Central memory CD4-positive, alpha-beta T cell (primary cell): ENCODE measurements around the gene POLR3E.
"Not testable (repeated sequence)": the region's sequence is repeated elsewhere in the genome, so short reads cannot be mapped to it uniquely, and the experiment has no call there.

Experiments used
- DNase-seq: peaks from one replicate; pipeline ENCODE4 v3.0.0; 2022

The POLR3E gene

GRCh38 chr16:22368200-22368826 is 71.1 kb downstream of the POLR3E start:
- DNase-seq = not testable (repeated sequence)

GRCh38 chr16:22369221-22369811 is 72.1 kb downstream of the POLR3E start:
- DNase-seq = peak; percentile 30

DNA sequence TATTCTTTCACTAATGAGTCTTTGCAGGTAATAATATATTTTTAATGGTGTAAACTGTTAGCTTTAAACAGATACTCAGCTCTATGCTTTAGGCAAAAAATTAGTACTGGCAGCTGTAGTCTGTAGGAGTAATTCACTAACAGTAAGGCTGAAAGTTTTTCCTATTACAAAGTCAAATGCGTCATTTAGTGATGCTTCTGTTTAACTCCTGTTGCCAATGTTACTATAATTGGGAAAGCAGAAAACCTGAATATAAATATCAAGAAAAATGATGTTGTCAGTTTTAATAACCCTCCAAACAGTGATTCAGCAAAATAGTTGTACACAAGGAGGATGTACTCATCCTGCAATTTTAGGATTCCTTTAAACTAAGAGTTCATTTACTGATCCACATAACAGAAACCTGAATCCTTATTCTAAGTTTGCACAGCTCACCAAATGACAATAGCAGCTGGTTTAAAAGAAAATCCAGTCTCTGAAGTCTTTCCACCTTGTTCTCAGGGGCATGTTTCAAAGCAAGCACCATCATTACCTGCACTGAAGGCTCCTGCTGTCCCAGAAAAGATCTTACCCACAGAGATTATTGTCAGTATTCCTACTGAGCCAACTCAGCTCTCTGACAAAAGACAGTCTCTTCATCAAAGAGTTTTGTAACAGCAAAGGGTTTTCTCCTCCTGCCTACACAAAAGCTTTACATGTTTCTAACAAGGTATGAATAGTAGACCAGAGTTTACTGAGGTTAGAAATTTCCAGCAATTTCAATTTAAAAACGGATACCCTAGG is 73.0 kb downstream of the POLR3E start:
- DNase-seq = no peak

GRCh38 chr16:22372882-22373661 is 75.9 kb downstream of the POLR3E start:
- no peak for DNase-seq

DNA sequence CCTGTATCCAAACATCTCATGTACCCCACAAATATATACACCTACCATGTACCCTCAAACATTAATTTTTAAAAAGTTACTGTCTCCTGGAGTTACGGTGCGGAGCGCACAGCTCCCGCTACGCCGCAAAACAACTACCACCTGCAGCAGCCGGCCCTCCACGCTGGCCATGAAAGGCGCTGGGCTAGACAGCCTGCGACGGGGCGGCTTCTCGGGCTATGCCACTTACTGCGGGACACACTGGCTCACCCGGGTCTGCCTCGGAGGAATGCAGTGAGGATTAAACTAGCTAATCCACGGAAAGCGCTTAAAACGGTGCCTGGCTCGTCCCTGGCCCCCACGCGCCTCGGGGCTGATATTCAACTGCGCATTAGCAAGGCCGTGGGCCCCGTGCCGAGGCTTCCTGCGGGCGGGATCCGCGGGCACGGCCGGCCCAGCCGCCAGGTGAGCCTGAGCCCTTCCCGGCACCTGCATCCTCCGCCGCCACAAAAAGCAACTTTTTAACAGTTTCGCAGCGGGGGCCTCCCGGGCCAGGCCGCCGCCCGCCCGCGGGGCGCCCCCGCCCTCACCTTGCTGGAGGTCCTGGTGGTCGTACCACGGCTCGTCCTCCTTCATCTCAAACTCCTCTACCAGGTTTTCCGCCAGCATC is 76.6 kb downstream of the POLR3E start:
- DNase-seq = peak; percentile 30

- peak; percentile 98 for DNase-seq
These were observed 77.3 kb downstream of the POLR3E start, which contains the start of gene CDR2 for GRCh38 chr16:22374311-22375116. Gene CDR2 (minus strand): TSS chr16:22374619. CDS start chr16:22374309, 310 bp downstream.

DNA sequence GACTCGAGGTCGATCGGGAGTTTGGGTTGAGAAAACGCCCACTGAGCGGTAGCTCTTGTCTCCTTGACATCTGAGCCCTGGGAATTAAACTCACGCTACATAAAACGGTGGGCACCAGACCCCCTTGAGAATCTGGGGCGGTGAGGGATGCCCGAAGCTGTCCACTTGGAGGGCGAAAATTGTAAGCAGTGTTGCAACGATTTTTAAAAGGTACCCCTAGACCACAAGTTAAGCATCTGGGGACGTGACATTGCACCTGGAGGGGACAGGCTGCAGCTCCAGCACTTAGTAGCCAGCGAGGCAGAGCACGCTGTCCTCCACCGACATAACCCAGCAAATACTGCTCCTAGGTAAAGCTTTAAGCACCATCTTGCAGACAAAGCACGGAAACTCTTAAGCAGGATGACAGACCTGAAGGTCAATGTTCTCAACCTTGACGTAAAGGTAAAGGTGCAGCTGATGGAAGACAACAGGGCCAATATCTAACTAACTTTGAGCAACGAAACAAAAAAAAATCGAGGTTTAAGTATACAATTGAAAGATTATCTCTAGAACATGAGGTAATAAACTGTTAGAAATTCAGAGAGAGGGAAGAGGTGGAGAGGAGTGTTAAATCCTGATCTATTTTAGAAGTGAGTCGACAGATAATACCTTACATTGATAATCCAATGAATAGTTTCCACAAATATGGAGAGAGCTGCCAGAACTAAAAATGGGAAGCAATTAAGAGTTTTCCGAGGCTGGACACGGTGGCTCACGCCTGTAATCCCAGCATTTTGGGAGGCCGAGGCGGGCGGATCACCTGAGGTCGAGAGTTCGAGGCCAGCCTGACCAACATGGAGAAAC is 78.1 kb downstream of the POLR3E start:
- DNase-seq = no peak

DNA sequence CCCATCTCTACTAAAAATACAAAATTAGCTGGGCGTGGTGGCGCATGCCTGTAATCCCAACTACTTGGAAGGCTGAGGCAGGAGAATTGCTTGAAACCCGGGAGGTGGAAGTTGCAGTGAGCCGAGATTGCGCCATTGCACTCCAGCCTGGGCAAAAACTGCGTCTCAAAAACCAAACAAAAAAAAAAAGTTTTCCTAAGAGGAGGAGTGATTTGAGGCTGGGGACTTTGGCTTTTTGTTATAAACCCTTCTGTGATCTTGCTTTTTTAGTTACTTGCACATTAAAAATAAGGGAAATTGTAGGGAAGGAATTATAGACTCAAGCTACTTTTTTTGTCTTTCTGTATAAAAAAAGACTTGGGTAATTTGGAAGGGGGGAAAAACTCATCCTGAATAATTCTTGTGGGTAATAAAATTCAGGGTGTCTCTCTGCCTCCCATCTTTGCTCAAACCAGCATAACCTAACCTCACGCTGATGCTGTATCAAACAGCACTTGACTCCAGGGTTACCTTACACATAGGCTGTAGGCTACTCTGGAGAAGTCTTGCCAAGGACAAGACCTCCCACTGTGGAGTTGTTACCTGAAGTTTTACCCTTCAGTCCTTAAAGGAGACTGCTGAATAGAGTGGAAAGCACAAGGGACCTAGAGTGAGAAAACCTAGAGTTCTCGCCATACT is 78.9 kb downstream of the POLR3E start:
- no peak for DNase-seq

DNA sequence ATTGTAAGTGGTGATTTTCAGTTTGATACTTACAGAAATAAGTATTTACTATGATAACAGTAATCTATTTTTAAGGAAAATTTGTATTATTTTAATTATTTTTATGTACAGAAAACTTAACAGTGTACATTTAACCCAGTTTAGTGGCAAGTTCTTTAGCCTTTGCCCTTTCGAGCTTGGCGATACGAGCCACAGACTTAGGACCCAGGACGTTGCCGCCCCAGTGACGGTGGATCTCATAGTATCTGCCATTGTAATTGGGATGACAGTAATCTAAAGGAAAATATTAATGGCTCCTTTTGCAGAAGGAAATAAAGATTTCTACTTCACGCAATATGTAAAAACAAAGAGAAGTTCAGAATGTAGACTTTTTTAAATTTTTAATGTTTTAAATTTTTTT is 82.4 kb downstream of the POLR3E start:
- no peak for DNase-seq

DNA sequence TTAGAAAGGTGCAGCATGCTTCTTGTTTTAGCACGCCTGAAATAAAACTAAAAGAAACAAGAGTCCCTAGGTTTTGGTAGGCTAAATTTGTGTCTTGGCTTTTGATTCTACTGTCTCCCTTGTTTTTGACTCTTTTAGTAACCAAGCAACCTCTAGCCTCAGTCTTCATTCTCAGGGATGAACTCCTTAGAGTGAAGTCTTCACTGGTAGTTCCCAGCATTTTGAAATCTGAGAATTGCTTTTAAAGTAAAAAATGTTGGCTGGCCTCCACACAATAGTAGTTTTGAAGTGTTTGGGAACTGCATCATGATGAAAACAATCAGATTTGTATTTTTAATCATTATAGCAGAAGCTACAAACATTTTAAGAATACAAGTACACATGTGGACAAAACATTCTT is 83.3 kb downstream of the POLR3E start:
- DNase-seq = no peak

- no peak for DNase-seq
These were observed 84.2 kb downstream of the POLR3E start for GRCh38 chr16:22381392-22381791.

DNA sequence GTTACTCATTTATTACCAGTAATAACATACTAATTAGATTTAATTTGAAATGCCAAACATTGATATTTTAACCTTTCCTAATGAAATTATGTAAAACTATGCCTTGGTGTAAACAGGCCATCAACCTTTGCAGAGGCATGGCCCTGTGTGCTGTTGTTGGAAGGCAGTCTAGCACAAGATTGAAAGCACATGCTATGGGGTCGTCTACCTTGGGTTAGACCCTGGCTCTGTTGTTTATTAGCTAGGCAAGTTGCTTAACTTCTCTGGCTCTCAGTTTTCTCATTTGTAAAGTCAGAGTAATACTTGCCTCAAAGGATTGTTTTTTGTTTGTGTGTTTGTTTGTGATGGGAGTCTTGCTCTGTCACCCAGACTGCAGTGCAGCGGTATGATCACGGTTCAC is 86.6 kb downstream of the POLR3E start:
- no peak for DNase-seq
